HEK293 (cell line): ENCODE results near the gene ZMYND10.

Experiments used
- CTCF ChIA-PET: fragments of 350-600 bp; formaldehyde crosslinking; extraction: SDS; loops from one replicate; lab custom pipeline; 2021; ENCODE audit warnings: antibody characterized with exemption; lab: Yijun Ruan, JAX
- POLR2A ChIA-PET: fragments of 300-600 bp; formaldehyde crosslinking; extraction: SDS; loops from one replicate; lab custom pipeline; 2020; ENCODE audit warnings: antibody characterized with exemption, inconsistent platforms; lab: Yijun Ruan, JAX
- H3K27ac ChIP-seq: fragments of 200-500 bp; sonication (Bioruptor generic); 2 replicates; pipeline ENCODE4 v1.5.1; 2014; ENCODE audit warnings: low read depth, low read length, control low read depth, inconsistent platforms; ENCODE audit errors: extremely low read depth
- H3K36me3 ChIP-seq, 2 experiments: fragments of 200-500 bp in 1 of 2; sonication (Bioruptor generic) in 1 of 2; 1 replicate in 1 of 2; 2 replicates in 1 of 2; pipeline ENCODE4 v1.5.1; 2014 to 2017; ENCODE audit warnings: inconsistent platforms in 2 of 2, low read length in 2 of 2; ENCODE audit not compliant: control insufficient read depth in 2 of 2, insufficient read depth in 1 of 2
- H3K4me1 ChIP-seq: fragments of 200-500 bp; sonication (Bioruptor generic); 2 replicates; pipeline ENCODE4 v1.5.1; 2014; ENCODE audit warnings: mild to moderate bottlenecking, low read length, inconsistent platforms; ENCODE audit not compliant: control insufficient read depth, insufficient read depth
- H3K4me3 ChIP-seq: 2 replicates; pipeline ENCODE4 v1.5.1; 2011; ENCODE audit warnings: low read depth, mild to moderate bottlenecking, control low read depth, low read length, moderate library complexity
- H3K9me3 ChIP-seq: fragments of 200-500 bp; sonication (Bioruptor generic); 2 replicates; pipeline ENCODE4 v1.5.1; 2014; ENCODE audit warnings: low read depth, low read length, inconsistent platforms; ENCODE audit not compliant: control insufficient read depth, insufficient read depth
- GLIS2 ChIP-seq: fragments of 450-650 bp; formaldehyde crosslinking; IDR thresholded peaks from 2 replicates; pipeline ENCODE4 v1.5.1; 2016; ENCODE audit warnings: missing biosample characterization, missing genetic modification characterization
- MYNN ChIP-seq: fragments of 450-650 bp; formaldehyde crosslinking; IDR thresholded peaks from 2 replicates; pipeline ENCODE4 v1.5.1; 2016; ENCODE audit warnings: missing biosample characterization, missing genetic modification characterization, borderline replicate concordance
- SALL2 ChIP-seq: fragments of 450-650 bp; formaldehyde crosslinking; IDR thresholded peaks from 2 replicates; pipeline ENCODE4 v1.5.0; 2017; ENCODE audit warnings: missing biosample characterization, mild to moderate bottlenecking, missing genetic modification characterization, borderline replicate concordance
- ZBTB21 ChIP-seq: fragments of 450-650 bp; formaldehyde crosslinking; IDR thresholded peaks from 2 replicates; pipeline ENCODE4 v1.5.1; 2017; ENCODE audit warnings: missing biosample characterization, missing genetic modification characterization
- ZIC2 ChIP-seq: fragments of 450-650 bp; formaldehyde crosslinking; IDR thresholded peaks from 2 replicates; pipeline ENCODE4 v1.5.1; 2016; ENCODE audit warnings: missing biosample characterization, missing genetic modification characterization
- ZNF155 ChIP-seq: fragments of 450-650 bp; formaldehyde crosslinking; IDR thresholded peaks from 2 replicates; pipeline ENCODE4 v1.5.1; 2016; ENCODE audit warnings: missing biosample characterization, missing genetic modification characterization
- ZNF211 ChIP-seq: fragments of 450-650 bp; formaldehyde crosslinking; IDR thresholded peaks from 2 replicates; pipeline ENCODE4 v1.5.1; 2016; ENCODE audit warnings: low read depth, missing biosample characterization, missing genetic modification characterization
- ZNF248 ChIP-seq: fragments of 450-650 bp; formaldehyde crosslinking; IDR thresholded peaks from 2 replicates; pipeline ENCODE4 v1.5.1; 2017; ENCODE audit warnings: missing biosample characterization, missing genetic modification characterization
- ZNF529 ChIP-seq: fragments of 450-650 bp; formaldehyde crosslinking; IDR thresholded peaks from 2 replicates; pipeline ENCODE4 v1.5.1; 2017; ENCODE audit warnings: missing genetic modification characterization, missing biosample characterization; ENCODE audit not compliant: insufficient replicate concordance
- ZNF544 ChIP-seq: fragments of 450-650 bp; formaldehyde crosslinking; IDR thresholded peaks from 2 replicates; pipeline ENCODE4 v1.5.0; 2017; ENCODE audit warnings: missing biosample characterization, missing genetic modification characterization
- ZNF623 ChIP-seq: fragments of 450-650 bp; formaldehyde crosslinking; IDR thresholded peaks from 2 replicates; pipeline ENCODE4 v1.5.1; 2016; ENCODE audit warnings: missing biosample characterization, missing genetic modification characterization
- ZNF747 ChIP-seq: fragments of 450-650 bp; formaldehyde crosslinking; IDR thresholded peaks from 2 replicates; pipeline ENCODE4 v1.5.1; 2016; ENCODE audit warnings: missing biosample characterization, missing genetic modification characterization
- ZNF776 ChIP-seq: fragments of 450-650 bp; formaldehyde crosslinking; IDR thresholded peaks from 2 replicates; pipeline ENCODE4 v1.5.0; 2017; ENCODE audit warnings: missing biosample characterization, missing genetic modification characterization, borderline replicate concordance
- TF ChIP-seq, protein P1 (sequence below): fragments of 450-650 bp; formaldehyde crosslinking; IDR thresholded peaks from 2 replicates; pipeline ENCODE4 v1.5.1; 2017; ENCODE audit warnings: missing biosample characterization, missing genetic modification characterization
- TF ChIP-seq, protein P2 (sequence below): fragments of 450-650 bp; formaldehyde crosslinking; IDR thresholded peaks from 2 replicates; pipeline ENCODE4 v1.5.1; 2016; ENCODE audit warnings: missing biosample characterization, missing genetic modification characterization
- TF ChIP-seq, protein P3 (sequence below): fragments of 450-650 bp; formaldehyde crosslinking; IDR thresholded peaks from 2 replicates; pipeline ENCODE4 v1.5.1; 2016; ENCODE audit warnings: missing biosample characterization, missing genetic modification characterization
- TF ChIP-seq, protein P4 (sequence below): fragments of 450-650 bp; formaldehyde crosslinking; IDR thresholded peaks from 2 replicates; pipeline ENCODE4 v1.5.1; 2017; ENCODE audit warnings: missing biosample characterization, missing genetic modification characterization
- TF ChIP-seq, protein P5 (sequence below): fragments of 450-650 bp; formaldehyde crosslinking; IDR thresholded peaks from 2 replicates; pipeline ENCODE4 v1.5.0; 2017; ENCODE audit warnings: missing biosample characterization, missing genetic modification characterization, borderline replicate concordance

ZMYND10 gene

DNA sequence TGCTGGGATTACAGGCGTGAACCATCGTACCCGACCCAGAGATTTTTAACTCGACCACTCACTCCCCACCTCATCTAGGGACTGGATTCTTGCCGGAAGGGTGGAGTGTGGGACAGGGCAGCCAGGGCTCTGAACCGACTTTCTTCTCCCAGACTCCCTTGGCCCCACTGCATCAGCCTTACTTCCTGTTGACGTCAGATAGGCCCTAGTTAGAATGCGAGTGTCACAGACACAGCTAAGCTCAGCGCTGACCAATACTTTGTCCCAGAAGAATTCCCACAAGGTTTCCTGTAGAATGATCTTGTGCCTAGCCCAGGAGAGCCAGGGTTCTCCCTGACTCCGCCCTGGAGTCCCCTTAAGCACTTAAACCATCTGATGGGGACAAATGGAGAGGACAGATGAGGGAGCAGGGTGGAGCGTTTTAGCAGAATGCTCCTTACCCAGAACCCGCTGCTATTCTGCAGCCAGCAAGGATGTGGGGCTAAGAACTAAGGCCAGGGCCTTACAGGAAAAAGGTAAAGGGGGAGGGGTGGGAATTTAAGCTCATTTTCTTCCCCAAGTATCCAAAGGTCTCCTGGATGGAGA lies 11.7 kb downstream of the ZMYND10 start:
- POLR2A ChIA-PET = interaction anchor here (0.6 to 2.2 kb wide), 3 partner anchors 29 to 69 kb away, joined by 3 to 4 read pairs (median 3); partner anchors contain the start of genes HYAL3 and NAA80
- TF ChIP-seq SALL2 (tag by site-specific recombination) = no peak
- TF ChIP-seq ZNF529 (tag by site-specific recombination) = no peak
- no peak for TF ChIP-seq ZNF155 (tag by site-specific recombination)
- no peak for TF ChIP-seq GLIS2 (tag by site-specific recombination)
- no peak for TF ChIP-seq ZNF747 (tag by site-specific recombination)
- TF ChIP-seq ZNF544 (tag by site-specific recombination) = no peak
- TF ChIP-seq ZNF211 (tag by site-specific recombination) = no peak
- no peak for TF ChIP-seq ZNF248 (tag by site-specific recombination)
- TF ChIP-seq ZNF623 (tag by site-specific recombination) = no peak
- TF ChIP-seq, protein P1, sequence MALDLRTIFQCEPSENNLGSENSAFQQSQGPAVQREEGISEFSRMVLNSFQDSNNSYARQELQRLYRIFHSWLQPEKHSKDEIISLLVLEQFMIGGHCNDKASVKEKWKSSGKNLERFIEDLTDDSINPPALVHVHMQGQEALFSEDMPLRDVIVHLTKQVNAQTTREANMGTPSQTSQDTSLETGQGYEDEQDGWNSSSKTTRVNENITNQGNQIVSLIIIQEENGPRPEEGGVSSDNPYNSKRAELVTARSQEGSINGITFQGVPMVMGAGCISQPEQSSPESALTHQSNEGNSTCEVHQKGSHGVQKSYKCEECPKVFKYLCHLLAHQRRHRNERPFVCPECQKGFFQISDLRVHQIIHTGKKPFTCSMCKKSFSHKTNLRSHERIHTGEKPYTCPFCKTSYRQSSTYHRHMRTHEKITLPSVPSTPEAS (tag by site-specific recombination) = no peak
- TF ChIP-seq, protein P2, sequence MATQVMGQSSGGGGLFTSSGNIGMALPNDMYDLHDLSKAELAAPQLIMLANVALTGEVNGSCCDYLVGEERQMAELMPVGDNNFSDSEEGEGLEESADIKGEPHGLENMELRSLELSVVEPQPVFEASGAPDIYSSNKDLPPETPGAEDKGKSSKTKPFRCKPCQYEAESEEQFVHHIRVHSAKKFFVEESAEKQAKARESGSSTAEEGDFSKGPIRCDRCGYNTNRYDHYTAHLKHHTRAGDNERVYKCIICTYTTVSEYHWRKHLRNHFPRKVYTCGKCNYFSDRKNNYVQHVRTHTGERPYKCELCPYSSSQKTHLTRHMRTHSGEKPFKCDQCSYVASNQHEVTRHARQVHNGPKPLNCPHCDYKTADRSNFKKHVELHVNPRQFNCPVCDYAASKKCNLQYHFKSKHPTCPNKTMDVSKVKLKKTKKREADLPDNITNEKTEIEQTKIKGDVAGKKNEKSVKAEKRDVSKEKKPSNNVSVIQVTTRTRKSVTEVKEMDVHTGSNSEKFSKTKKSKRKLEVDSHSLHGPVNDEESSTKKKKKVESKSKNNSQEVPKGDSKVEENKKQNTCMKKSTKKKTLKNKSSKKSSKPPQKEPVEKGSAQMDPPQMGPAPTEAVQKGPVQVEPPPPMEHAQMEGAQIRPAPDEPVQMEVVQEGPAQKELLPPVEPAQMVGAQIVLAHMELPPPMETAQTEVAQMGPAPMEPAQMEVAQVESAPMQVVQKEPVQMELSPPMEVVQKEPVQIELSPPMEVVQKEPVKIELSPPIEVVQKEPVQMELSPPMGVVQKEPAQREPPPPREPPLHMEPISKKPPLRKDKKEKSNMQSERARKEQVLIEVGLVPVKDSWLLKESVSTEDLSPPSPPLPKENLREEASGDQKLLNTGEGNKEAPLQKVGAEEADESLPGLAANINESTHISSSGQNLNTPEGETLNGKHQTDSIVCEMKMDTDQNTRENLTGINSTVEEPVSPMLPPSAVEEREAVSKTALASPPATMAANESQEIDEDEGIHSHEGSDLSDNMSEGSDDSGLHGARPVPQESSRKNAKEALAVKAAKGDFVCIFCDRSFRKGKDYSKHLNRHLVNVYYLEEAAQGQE = no peak
- TF ChIP-seq, protein P3, sequence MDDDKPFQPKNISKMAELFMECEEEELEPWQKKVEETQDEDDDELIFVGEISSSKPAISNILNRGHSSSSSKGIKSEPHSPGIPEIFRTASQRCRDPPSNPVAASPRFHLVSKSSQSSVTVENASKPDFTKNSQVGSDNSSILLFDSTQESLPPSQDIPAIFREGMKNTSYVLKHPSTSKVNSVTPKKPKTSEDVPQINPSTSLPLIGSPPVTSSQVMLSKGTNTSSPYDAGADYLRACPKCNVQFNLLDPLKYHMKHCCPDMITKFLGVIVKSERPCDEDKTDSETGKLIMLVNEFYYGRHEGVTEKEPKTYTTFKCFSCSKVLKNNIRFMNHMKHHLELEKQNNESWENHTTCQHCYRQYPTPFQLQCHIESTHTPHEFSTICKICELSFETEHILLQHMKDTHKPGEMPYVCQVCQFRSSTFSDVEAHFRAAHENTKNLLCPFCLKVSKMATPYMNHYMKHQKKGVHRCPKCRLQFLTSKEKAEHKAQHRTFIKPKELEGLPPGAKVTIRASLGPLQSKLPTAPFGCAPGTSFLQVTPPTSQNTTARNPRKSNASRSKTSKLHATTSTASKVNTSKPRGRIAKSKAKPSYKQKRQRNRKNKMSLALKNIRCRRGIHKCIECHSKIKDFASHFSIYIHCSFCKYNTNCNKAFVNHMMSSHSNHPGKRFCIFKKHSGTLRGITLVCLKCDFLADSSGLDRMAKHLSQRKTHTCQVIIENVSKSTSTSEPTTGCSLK (tag by site-specific recombination) = no peak
- TF ChIP-seq, protein P4, sequence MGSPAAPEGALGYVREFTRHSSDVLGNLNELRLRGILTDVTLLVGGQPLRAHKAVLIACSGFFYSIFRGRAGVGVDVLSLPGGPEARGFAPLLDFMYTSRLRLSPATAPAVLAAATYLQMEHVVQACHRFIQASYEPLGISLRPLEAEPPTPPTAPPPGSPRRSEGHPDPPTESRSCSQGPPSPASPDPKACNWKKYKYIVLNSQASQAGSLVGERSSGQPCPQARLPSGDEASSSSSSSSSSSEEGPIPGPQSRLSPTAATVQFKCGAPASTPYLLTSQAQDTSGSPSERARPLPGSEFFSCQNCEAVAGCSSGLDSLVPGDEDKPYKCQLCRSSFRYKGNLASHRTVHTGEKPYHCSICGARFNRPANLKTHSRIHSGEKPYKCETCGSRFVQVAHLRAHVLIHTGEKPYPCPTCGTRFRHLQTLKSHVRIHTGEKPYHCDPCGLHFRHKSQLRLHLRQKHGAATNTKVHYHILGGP = no peak
- TF ChIP-seq, protein P5, sequence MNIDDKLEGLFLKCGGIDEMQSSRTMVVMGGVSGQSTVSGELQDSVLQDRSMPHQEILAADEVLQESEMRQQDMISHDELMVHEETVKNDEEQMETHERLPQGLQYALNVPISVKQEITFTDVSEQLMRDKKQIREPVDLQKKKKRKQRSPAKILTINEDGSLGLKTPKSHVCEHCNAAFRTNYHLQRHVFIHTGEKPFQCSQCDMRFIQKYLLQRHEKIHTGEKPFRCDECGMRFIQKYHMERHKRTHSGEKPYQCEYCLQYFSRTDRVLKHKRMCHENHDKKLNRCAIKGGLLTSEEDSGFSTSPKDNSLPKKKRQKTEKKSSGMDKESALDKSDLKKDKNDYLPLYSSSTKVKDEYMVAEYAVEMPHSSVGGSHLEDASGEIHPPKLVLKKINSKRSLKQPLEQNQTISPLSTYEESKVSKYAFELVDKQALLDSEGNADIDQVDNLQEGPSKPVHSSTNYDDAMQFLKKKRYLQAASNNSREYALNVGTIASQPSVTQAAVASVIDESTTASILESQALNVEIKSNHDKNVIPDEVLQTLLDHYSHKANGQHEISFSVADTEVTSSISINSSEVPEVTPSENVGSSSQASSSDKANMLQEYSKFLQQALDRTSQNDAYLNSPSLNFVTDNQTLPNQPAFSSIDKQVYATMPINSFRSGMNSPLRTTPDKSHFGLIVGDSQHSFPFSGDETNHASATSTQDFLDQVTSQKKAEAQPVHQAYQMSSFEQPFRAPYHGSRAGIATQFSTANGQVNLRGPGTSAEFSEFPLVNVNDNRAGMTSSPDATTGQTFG (tag by site-specific recombination) = no peak
- no peak for TF ChIP-seq ZBTB21
- TF ChIP-seq ZNF776 (tag by site-specific recombination) = no peak
- TF ChIP-seq MYNN = no peak
- TF ChIP-seq ZIC2 (tag by site-specific recombination) = no peak
- TF ChIP-seq, all 188 proteins: peak for 0
- no peak overlapping the region for H3K4me3 ChIP-seq
- no peaks in the 10 kb centered on the region; the same call in 1 of the 2 replicates for H3K4me1 ChIP-seq
- no peak overlapping the region for H3K27ac ChIP-seq
- CTCF ChIA-PET = interaction anchor here (1.0 to 1.6 kb wide), 2 partner anchors 10 to 210 kb away, joined by 4 to 5 read pairs; no protein-coding TSS in a partner anchor
- peaks cover 3 to 55% of the 10 kb centered on the region in 2 experiments for H3K36me3 ChIP-seq
- H3K9me3 ChIP-seq = no peaks in the 10 kb centered on the region
